WTC11 (cell line): ENCODE data around the gene EME2. TPM values are rescaled to one million over a fixed set of nuclear protein-coding genes. Genes with fewer than 3 reads are reported as not detected.

Experiments used
- ATAC-seq: fragments of 200-7000 bp; cut with Tn5 transposase; 2 replicates; pipeline ENCODE4 v1.10.0; 2021; ENCODE audit warnings: mild to moderate bottlenecking, moderate library complexity
- CTCF ChIA-PET: fragments of 300-600 bp; sonication (Branson Sonifier 250); formaldehyde crosslinking; loops from one replicate; lab custom pipeline; 2021; ENCODE audit warnings: antibody characterized with exemption; lab: Charles Lee
- POLR2A ChIA-PET: fragments of 350-600 bp; sonication (Branson Sonifier 250); formaldehyde crosslinking; loops from one replicate; lab custom pipeline; 2021; ENCODE audit warnings: antibody characterized with exemption; lab: Charles Lee
- DNase-seq: peaks from one replicate; pipeline ENCODE4 v3.0.0; 2021; ENCODE audit warnings: low spot score
- H3K27ac Mint-ChIP-seq: 2 replicates; pipeline ENCODE4 v1.8.0; 2021; ENCODE audit warnings: mixed read lengths
- H3K27me3 Mint-ChIP-seq: 2 replicates; pipeline ENCODE4 v1.8.0; 2021; ENCODE audit warnings: low read depth, mild to moderate bottlenecking, moderate library complexity, mixed read lengths
- H3K36me3 Mint-ChIP-seq: 2 replicates; pipeline ENCODE4 v1.8.0; 2021; ENCODE audit warnings: mixed read lengths
- H3K4me1 Mint-ChIP-seq: 2 replicates; pipeline ENCODE4 v1.8.0; 2022; ENCODE audit warnings: mixed read lengths
- H3K4me3 Mint-ChIP-seq: 2 replicates; pipeline ENCODE4 v1.8.0; 2021; ENCODE audit warnings: mild to moderate bottlenecking, moderate library complexity, mixed read lengths
- H3K9me3 Mint-ChIP-seq: 2 replicates; pipeline ENCODE4 v1.8.0; 2021; ENCODE audit warnings: mixed read lengths
- NFE2L1 ChIP-seq: sonication (generic); formaldehyde crosslinking; IDR thresholded peaks from 2 replicates; pipeline ENCODE4 v1.8.1; 2023; ENCODE audit warnings: missing genetic modification reagents
- PRRX2 ChIP-seq: fragments of 250-450 bp; sonication (Bioruptor Pico); IDR thresholded peaks from 2 replicates; pipeline ENCODE4 v1.8.0; 2021; ENCODE audit warnings: mild to moderate bottlenecking
- STAT6 ChIP-seq: sonication (generic); formaldehyde crosslinking; conservative IDR thresholded peaks from 2 replicates; pipeline ENCODE4 v1.8.1; 2023; ENCODE audit warnings: mild to moderate bottlenecking, low read depth, missing genetic modification reagents, moderate library complexity
- TP53 ChIP-seq: sonication (generic); formaldehyde crosslinking; IDR thresholded peaks from 2 replicates; pipeline ENCODE4 v1.8.1; 2023; ENCODE audit warnings: mild to moderate bottlenecking, missing genetic modification reagents
- ZBTB21 ChIP-seq: sonication (generic); formaldehyde crosslinking; IDR thresholded peaks from 2 replicates; pipeline ENCODE4 v1.8.1; 2023; ENCODE audit warnings: mild to moderate bottlenecking, missing genetic modification reagents, borderline replicate concordance
- ZNF121 ChIP-seq: sonication (generic); formaldehyde crosslinking; IDR thresholded peaks from 2 replicates; pipeline ENCODE4 v1.8.0; 2023; ENCODE audit warnings: missing genetic modification reagents
- ZNF532 ChIP-seq: fragments of 250-450 bp; sonication (Bioruptor Pico); IDR thresholded peaks from 2 replicates; pipeline ENCODE4 v1.9.0; 2021; ENCODE audit warnings: mild to moderate bottlenecking, borderline replicate concordance
- total RNA-seq: library from RNA; stranded (reverse); gene quantifications from 3 replicates; pipeline ENCODE4 v1.2.3, GENCODE V29; 2021
- TF ChIP-seq, protein P1 (sequence below): sonication (generic); formaldehyde crosslinking; IDR thresholded peaks from 2 replicates; pipeline ENCODE4 v1.8.1; 2023; ENCODE audit warnings: mild to moderate bottlenecking, moderate library complexity, missing genetic modification reagents
- TF ChIP-seq, protein P2 (sequence below): sonication (generic); formaldehyde crosslinking; IDR thresholded peaks from 2 replicates; pipeline ENCODE4 v1.8.0; 2022; ENCODE audit warnings: mild to moderate bottlenecking, missing genetic modification reagents

Gene EME2
- total RNA-seq, 1 experiment from 2014 or later, result 23.2 TPM

DNA sequence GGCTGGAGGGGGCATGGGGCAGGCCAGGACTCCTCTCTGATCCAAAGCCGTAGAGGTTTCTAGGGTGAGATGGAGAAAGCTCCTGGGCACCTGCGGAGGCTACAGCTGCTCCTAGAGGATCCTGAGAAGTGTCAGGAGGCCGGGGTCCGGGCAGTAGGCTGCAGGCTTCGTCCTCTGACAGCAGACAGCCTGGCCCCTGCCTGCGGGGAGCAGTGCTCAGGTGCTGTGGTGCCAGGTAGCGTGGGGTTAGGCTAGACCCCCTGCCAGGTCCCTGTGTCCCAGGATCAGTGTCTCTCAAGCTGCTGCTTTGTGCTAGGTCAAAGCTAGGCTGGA, 1.8 kb downstream of the EME2 start:
- ATAC-seq (no peak), DNase-seq (no peak)
- Mint-ChIP-seq H3K9me3 (no peaks in the 10 kb centered on the region), H3K36me3 (peaks cover 4% of the 10 kb centered on the region), H3K27ac (no peak overlapping the region), H3K4me3 (peak overlapping the region; percentile 99), H3K4me1 (peaks cover 4% of the 10 kb centered on the region), H3K27me3 (no peaks in the 10 kb centered on the region; the same call in 1 of the 2 replicates)
- ChIA-PET CTCF (interaction anchor here (0.8 to 3.1 kb wide), 6 partner anchors 8 to 230 kb away, joined by 3 to 37 read pairs (median 4); partner anchors contain the start of genes MAPK8IP3, NUBP2 and SPSB3), POLR2A (interaction anchor here (0.9 to 1.0 kb wide), 3 partner anchors 8 to 94 kb away, joined by 3 to 7 read pairs (median 4); partner anchors contain the start of genes NUBP2 and SPSB3)
- TF ChIP-seq ZBTB21 (CRISPR knock-in tag) (no peak), ZNF532 (no peak), PRRX2 (no peak), NFE2L1 (CRISPR knock-in tag) (no peak), STAT6 (CRISPR knock-in tag) (no peak), ZNF121 (no peak)
- TF ChIP-seq, protein P1, sequence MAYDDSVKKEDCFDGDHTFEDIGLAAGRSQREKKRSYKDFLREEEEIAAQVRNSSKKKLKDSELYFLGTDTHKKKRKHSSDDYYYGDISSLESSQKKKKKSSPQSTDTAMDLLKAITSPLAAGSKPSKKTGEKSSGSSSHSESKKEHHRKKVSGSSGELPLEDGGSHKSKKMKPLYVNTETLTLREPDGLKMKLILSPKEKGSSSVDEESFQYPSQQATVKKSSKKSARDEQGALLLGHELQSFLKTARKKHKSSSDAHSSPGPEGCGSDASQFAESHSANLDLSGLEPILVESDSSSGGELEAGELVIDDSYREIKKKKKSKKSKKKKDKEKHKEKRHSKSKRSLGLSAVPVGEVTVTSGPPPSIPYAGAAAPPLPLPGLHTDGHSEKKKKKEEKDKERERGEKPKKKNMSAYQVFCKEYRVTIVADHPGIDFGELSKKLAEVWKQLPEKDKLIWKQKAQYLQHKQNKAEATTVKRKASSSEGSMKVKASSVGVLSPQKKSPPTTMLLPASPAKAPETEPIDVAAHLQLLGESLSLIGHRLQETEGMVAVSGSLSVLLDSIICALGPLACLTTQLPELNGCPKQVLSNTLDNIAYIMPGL, result no peak

GRCh38 chr16:1775006-1775845, 2.6 kb downstream of the EME2 start:
- ChIA-PET CTCF (interaction anchor here (1.3 to 3.1 kb wide), 2 partner anchors 7 to 69 kb away, joined by 4 to 37 read pairs; partner anchors contain the start of genes MAPK8IP3, NUBP2 and SPSB3), POLR2A (no interaction called here)
- peak overlapping the region; percentile 30 for H3K4me3 Mint-ChIP-seq

More at GRCh38 chr16:1775006-1775845, 2.6 kb downstream of the EME2 start:
- no peak for ATAC-seq
- no peak overlapping the region for H3K27ac Mint-ChIP-seq
- no peak for TF ChIP-seq TP53 (CRISPR knock-in tag)
- TF ChIP-seq, protein P2, sequence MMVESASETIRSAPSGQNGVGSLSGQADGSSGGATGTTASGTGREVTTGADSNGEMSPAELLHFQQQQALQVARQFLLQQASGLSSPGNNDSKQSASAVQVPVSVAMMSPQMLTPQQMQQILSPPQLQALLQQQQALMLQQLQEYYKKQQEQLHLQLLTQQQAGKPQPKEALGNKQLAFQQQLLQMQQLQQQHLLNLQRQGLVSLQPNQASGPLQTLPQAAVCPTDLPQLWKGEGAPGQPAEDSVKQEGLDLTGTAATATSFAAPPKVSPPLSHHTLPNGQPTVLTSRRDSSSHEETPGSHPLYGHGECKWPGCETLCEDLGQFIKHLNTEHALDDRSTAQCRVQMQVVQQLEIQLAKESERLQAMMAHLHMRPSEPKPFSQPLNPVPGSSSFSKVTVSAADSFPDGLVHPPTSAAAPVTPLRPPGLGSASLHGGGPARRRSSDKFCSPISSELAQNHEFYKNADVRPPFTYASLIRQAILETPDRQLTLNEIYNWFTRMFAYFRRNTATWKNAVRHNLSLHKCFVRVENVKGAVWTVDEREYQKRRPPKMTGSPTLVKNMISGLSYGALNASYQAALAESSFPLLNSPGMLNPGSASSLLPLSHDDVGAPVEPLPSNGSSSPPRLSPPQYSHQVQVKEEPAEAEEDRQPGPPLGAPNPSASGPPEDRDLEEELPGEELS (CRISPR knock-in tag), result 0 out of 2 replicates have a peak, but pooled peaks have one; percentile 20
- no peak for DNase-seq
- peaks cover 4% of the 10 kb centered on the region for H3K36me3 Mint-ChIP-seq
- H3K4me1 Mint-ChIP-seq, result peaks cover 2% of the 10 kb centered on the region
- H3K9me3 Mint-ChIP-seq, result no peaks in the 10 kb centered on the region
- no peaks in the 10 kb centered on the region; the same call in 1 of the 2 replicates for H3K27me3 Mint-ChIP-seq
